NCI-H2171 treated with DMSO at 0.1 percent for 48 hours (cell line): ENCODE results near the gene MAP2K3.

Source experiments
- DNase-seq: peaks from one replicate; lab custom pipeline; 2025; lab: John Stamatoyannopoulos, UW

The MAP2K3 gene

GRCh38 chr17:21284319-21285163 lies at the start of gene MAP2K3:
Gene MAP2K3, plus strand, starts transcription at chr17:21284711. Its CDS starts 210 bp downstream, at chr17:21284921.
- DNase-seq, result peak; percentile 97

- no peak for DNase-seq
Observed at GRCh38 chr17:21235921-21236320, 48.6 kb upstream of the MAP2K3 start.

- peak; percentile 39 for DNase-seq
Observed at GRCh38 chr17:21239680-21240368, 44.7 kb upstream of the MAP2K3 start.

DNA sequence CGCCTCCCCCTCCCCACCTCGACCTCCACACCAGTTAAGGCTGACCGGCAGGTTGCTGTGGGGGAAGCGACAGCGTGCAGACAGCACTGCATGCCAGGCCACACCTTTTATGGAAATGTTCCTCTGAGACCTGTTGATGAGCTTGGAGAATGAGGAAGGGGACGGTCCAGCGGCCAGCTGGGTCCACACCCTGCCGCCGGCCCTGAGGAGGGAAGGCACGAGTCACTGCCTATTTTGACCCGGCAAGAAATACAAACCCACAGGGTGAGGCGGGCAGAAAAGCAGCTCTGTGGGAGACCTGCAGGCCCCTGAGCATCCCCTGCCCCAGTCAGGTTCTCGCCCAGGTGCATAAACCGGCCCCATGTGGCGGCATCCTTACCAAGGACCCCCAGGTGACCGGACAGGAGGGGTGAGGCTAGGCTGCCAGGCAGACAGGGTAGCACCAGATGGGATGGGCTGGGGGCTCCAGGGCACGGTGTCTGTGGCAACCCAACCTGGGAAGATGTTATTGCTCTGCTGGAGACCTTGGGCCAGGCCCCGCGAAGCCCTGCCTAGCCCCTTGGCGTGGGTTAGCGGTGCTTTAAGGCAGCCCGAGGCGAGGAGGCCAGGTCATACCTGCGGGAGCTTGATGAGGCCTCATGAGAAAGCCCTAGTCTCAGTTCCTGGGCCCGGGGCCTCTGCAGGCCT lies 44.0 kb upstream of the MAP2K3 start:
- DNase-seq, result no peak

DNA sequence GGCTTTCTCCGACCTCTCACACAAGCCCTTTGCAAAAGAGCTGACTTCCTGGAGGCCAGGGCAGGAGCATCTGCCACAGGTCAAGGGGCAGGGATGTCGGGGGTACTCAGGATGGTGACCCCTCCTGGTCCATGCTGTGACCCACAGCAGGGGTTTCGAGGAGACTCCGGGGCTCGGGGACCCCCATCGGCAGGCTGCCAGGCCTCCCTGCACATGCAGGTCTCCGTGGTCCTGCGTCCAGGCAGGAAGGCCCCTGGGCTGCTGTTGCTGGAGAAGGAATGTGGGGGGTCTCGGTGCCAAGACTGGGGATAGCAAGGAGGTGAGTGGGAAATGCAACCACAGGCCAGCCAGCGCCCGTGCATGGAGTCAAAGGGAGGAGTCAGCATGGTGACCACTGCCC lies 42.9 kb upstream of the MAP2K3 start:
- DNase-seq, result no peak

DNA sequence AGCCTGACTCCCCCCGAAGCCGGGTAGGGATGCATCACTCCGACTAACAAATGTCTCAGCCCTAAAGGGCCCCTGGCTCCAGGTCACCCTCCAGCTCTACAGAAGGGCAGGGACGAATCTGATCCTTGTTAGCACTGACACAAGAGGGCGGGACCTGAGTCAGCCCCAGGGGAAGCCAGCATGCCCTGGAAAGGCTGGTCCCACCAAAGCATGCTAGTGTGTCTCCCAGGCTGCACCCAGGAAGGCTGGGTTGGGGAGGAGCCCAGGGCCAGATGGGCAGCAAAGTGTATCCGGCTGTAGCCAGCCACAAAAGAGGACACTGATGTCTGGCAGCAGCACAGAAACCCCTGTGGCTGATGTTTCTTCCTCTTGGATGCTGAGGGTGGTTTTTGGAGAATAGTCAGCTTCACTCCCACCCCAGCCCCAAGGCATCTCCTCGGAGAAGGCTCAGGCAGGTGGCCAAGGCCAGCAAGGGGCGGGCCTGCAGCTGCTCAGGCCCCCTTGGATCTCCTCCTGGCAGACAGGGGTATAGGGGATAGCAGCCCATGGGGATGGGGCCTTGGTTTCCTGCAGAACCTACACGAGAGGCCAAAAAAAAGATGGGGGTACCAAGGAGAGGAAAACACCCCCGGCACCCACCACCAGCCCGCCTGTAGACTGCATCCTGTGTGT lies 42.3 kb upstream of the MAP2K3 start:
- no peak for DNase-seq

DNA sequence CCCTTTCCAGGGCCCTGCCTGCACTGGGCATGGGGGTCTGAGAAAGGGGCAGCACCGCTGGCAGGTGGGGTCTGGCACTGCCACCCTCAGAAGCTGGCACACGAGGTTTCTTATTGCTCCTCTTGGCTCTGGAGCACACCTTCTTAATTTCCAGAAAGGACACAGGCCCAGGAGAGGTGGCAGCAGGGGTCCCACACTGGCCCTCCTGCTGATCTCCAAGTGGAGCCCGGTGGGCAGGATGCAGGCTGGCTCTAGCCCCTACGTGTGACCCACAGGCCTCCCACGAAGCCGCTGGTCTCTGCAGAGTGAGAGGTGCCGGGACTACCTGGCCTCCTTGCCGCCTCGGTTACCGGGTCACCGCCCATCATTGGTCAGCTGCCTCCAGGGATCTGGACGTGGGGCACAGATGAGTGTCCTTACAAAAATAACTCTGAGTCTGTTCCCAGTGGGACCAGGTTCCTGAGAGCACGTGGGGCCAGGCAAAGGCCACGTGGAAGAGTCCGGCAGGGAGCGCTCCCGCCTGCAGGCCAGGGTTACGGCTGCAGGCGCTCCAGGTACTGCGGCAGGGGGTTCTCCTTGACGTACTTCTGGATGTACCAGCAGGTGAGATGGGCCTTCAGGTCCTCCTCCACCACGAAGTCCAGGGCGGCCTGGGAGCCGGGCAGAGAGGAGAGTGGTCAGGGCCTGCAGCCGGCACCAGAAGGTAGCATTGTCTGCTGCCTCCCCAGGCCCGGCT lies 41.6 kb upstream of the MAP2K3 start:
- DNase-seq, result no peak

GRCh38 chr17:21243516-21244303 lies 40.8 kb upstream of the MAP2K3 start:
- DNase-seq, result no peak

GRCh38 chr17:21245639-21246084 lies 38.8 kb upstream of the MAP2K3 start:
- DNase-seq, result no peak

DNA sequence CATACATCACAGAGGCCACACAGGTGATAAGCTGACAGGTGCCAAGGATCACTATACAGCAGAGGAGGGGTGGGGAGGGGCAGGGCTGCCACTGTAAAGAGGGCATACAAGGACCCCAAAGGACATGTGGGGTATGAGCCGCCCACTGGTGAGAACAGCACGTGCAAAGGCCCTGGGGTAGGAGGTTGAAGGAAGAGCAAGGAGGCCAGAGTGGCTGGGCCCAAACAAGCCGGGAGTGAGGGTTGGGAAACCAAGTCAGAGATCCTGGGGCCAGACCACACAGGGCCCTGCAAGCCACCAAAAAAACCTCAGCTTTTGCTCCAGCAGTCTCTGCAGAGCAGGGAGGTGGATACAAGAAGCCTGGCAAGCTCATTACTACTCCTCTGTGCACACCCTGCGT lies 37.8 kb upstream of the MAP2K3 start:
- DNase-seq, result no peak

DNA sequence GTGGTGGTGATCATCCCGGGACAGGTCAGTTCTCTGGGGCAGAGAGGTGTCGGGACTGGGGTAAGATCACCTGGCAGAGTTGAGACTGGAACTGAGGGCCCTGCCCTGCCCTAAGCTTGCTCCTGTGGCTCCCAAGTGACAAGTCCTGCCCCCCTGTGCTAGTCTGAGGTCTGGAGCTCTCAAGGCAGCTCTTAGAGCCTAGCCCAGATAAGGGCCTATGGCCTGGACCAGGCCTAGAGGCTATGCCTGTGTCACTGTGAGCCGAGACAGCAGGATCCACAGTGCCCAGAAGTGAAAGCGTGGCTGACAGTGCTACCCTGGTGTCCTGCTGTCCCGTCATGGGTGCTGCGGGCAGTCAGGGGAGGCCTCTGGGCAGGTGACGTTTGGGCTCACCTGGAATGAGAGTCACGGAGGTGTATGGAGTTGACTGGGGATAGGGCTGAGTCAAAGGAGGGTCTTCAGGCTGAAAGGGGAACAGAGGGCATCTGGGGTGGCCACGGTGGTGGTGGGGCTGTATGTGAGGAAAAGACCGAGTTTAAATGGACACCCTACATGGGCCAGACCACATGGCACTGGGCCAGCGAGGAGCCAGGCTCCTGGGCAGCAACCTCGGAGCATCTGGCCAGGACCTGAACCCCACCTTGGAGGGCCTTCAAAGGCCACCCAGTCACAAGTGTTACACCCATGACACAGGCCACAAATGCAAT lies 36.8 kb upstream of the MAP2K3 start:
- no peak for DNase-seq

GRCh38 chr17:21248500-21248899 lies 36.0 kb upstream of the MAP2K3 start:
- DNase-seq, result no peak

- DNase-seq, result no peak
Observed at GRCh38 chr17:21249086-21249795, 35.3 kb upstream of the MAP2K3 start.

DNA sequence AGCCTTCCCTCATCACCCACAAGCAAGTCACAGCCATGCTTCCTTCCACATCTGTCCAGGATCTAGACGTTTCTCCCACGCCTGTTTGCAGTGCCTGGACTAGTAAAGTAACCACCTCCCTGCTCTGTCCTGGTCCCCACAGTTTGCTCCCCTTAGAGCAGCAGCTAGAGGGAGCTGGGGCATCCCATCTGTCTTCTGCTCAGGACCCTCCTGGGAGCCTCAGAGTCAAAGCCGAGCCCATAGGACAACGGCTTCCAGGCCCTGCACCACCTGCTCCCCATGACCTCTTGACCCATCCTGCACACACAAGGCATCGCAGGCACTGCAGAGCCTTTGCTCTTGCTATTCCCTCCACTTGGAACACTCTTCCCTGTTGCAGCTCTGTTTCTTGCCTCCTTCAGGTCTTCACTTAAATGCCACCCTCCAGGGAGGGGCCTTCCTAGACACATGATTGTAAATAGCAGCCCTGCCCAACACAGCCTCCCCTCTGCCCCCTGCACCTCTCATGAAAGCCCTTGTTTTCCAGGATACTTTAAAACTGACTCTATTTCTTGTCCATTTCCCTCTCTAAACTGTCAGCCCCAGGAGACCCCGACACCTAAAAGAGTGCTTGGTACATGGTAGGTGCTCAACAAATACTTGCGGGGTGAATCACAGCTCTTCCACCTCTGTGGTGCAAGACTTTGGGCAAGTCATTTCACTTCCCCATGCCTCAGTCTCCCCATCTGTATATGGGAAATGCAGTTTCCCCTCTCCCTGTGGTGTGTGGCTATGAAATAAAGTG lies 34.4 kb upstream of the MAP2K3 start:
- peak; percentile 24 for DNase-seq

GRCh38 chr17:21250854-21251253 lies 33.7 kb upstream of the MAP2K3 start:
- DNase-seq, result no peak

DNA sequence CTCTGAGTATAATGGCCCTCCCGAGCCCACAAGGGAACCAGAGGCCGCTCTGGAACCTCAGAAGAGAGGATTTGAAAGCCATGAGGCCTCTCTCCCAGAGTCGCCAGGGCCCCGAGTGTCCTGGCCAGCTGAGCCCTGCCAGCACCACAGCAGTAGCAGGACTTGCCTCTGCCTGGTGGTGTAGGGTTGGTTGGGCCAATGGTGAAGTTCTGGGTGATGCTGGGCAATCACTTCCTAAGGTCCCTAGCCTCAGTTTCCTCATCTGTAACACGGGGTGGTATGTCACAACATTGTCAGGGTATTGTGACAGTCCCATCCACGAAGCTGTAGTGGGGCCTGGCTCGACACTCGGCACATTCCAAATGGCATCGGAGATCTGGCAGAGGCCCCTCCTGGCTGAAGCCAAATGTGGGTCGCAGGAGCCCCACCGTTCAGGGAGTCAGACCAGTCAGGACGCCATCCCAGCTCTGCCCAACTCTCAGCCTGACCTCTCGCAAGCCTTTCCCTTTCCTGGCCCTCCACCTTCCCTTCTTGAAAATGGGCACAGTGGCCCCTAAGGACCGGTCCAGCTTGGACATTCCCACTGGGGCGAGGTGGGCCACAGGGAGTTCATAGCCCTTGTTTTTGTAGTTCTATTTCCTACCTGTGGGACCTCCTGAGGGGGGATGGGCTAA lies 33.0 kb upstream of the MAP2K3 start:
- DNase-seq, result no peak

DNA sequence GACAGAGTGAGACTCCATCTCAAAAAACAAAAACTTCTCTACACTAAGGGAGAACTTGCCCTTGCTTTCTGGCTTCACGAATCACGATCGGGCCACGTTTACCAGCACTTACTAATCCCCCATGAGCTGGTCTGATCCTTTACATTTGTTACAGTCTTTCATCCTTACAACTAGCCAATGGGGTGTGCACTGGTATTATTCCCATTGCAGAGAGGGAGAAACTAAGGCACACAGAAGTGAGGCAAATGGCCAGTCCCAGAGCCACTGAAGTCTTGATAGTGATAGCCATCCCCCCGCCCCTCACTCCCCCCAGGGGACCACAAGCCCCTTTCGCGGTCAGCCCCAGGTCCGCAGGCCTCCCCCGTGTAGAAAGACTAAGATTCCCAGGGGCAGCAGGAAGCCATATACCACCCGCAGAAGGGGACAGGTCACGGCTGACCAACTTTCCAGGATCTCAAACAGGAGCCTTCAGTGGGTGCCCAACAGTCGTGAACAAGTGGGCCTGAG lies 32.2 kb upstream of the MAP2K3 start:
- no peak for DNase-seq
